GM18508 (cell line): Measurements from ENCODE around the gene PDGFA.

Experiments
- ATAC-seq: cut with Tn5 transposase; IDR thresholded peaks from one replicate; pipeline ENCODE4 v1.9.1; 2021; ENCODE audit warnings: moderate number of reproducible peaks; ENCODE audit not compliant: insufficient read depth, unreplicated experiment

The PDGFA gene

DNA sequence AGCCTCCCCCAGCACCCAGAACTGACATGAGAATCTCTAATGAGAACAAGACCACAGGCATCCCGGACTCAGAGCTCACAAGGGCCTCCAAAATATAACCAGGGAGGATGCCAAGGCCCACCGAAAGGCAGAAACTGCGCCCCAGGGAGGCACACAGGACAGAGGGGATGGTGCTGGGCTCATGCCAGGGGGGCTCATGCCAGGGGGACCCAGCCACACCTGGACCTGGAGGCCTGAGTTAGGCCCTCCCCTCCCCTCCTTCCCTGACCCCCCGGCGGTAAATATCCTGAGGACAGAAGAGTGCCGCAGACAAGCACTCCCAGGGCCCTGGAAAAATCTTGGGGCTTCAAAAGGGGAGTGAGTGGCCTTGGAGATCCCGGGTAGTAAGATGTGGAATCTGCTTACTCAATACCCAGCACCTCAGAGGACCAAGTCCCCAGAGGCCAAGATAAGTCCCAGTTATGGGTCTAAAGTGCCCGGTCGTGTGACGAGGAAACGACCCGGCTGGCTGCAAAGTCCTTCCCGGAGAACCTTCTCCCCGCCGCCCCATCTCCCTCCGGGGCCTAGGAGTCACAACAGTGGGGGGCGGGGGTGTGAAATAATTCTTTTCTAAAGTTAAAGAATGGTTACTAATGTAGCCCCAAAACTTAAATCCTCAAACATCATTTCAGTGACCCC is 11.9 kb downstream of the PDGFA start:
- ATAC-seq, result no peak

- ATAC-seq, result no peak
These were observed 12.6 kb downstream of the PDGFA start for GRCh38 chr7:506921-507622.

GRCh38 chr7:506391-506831 is 13.2 kb downstream of the PDGFA start:
- ATAC-seq, result no peak

DNA sequence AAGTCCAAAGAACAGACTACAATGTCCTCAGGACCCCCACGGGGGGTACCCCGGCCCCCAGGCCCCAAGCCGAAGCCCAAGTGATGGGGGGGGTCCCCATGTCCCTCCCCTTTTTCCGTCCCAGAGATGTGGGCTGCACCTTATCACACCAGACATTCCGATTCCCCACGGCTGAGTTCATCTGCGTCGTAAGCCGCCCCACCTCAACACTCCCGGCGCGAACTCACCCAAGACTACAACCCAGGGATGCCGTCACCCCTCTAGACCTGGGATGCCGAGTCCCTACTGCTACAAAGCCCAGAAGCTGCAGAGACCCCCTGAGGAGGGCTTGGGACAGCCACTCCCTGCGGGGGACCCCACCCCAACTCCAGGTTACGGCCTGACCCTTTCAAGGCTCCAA is 14.5 kb downstream of the PDGFA start:
- ATAC-seq, result no peak

GRCh38 chr7:504221-505111 is 15.2 kb downstream of the PDGFA start:
- no peak for ATAC-seq

DNA sequence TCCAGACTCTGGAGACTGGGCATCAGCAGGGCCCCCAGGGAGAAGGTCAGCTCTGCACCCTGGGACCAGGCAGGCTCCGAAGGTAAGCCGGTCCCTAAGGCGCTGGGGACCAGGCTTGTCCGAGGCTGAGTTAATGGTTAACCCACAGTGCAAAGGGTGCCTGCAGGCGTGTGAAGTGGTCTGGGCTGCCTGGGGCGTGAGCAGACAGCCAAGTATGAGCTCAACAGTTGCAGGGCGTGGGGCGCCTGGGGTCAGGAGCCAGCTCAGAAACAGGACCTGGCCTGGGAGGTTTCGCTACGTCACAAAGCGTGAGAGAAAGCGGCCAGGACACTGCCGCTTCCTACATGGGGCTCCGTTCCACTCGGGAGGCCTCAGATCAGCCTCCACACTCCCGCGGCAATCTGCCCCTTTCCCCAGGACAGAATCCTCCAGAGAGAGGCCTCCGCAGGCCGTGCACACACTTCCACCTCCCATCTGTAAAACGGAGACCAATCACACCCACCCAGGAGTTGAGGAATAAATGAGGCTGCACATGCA is 16.0 kb downstream of the PDGFA start:
- no peak for ATAC-seq

GRCh38 chr7:502296-502695 is 17.4 kb downstream of the PDGFA start:
- ATAC-seq, result no peak

- no peak for ATAC-seq
These were observed 18.1 kb downstream of the PDGFA start for GRCh38 chr7:501526-501925.

DNA sequence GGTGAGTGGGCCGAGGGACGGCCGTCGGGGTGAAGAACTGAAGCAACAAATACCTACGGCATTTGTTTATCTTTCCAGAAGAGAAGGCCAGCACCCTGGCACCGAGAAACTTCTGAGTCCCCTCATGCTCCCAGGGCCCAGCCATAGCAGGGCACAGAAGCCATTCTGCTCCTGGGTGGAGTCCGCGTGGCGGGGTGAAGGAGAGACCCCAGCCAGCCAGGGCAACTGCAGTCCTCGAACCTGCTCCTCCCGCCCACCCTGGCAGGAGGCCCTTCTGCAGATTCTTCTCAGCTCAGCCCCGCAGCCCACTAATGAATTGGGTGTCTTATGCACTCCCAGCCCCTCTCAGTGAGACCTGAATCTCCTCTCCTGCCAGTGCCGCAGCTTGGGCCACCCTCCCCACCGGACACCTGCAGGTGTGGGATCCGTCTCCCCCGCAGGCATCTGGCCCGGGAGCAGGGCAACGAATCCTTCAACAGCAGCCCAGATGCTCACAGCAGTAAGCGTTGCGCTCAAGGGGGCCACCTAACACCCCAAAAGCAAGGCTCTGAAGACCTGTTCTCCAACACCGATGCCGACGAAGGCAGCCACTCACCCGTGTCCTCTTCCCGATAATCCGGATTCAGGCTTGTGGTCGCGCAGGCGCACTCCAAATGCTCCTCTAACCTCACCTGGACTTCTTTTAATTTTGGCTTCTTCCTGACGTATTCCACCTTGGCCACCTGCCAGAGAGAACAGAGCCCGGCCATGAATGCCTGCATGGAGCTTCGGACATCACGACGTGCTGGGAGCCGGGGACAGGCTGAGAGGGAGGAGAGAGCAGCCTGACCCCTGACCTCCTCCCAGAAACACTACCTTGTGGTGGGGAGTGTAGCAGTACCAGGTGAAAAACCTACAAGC is 18.9 kb downstream of the PDGFA start:
- no peak for ATAC-seq

DNA sequence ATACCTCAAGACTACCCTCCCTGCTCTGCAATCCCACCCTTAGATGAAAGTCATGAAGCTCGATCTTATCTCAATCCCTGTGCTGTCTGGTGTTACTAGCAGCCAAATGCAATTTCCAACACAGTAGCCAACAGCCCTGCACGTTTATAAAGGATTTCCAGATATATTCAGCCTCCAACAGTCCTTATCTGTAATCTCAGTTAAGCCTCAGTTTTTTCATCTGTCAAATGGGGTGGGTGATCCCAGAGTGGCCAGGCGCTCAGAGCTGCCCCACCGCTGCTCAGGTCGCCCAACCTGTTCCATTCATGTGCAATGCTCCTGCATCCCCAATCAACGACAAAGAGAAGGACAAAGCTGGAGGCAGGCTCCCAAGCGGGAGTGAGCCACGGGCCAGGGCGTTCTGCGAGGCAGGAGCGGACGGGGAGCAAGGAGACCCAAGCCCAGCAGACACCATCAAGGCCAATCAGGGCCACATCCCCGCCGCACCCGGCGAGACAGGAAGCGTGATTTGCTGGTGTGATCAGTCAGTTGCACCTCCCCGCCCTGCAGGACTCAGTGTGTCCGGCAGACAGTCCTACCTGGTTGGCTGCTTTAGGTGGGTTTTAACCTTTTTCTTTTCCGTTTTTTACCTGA is 19.7 kb downstream of the PDGFA start:
- no peak for ATAC-seq

- ATAC-seq, result no peak
These were observed 20.7 kb downstream of the PDGFA start for GRCh38 chr7:498678-499641.

DNA sequence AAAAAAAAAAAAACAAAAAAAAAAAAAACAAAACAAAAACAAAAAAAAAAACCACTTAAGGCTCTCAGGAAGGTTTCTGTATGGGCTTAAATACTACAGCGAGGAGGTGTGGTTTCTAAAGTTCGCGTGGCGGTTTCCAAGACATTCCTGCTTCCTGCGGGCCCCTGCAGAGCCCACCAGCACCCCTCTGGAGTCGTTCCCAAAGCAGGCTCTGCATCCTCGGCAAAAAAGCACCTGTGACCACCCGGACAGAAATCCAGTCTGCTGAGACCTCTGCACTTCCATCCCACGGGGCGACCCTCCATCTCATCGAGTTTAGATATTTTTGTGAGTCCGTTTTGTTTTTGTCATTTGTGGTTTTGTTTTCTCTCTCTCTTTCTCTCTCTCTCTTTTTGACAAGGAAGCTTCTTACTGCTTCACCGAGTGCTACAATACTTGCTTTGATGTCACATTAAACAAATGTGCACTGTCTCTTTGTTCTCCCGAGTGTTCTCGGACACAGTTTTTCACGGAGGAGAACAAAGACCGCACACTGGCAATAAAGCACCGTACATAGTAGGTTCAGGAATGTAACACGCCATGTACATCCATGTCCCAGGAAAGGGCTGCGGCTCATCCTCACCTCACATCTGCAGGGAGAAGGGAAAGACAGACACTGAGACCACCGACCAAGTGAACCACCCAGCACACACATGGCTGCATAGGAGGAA is 21.5 kb downstream of the PDGFA start:
- ATAC-seq, result no peak

DNA sequence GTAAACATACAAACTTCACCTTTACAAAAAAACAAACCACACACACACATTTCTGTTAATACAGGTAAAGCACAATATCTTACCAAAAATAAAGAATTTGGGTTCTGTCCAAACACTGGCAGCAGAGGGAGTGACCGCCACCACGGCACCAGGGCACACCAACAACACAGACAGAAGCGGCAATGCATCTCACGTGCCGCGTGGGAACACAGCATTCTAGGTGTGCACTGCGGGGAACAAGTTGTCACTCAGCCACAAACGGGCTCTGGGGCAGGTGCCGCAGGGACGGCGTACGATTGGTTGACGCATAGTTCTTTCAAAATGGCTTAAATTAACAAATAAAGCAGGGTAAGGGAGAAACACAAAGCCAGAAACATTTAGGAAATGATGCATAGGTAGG is 22.3 kb downstream of the PDGFA start:
- no peak for ATAC-seq

GRCh38 chr7:496528-497295 is 22.9 kb downstream of the PDGFA start:
- ATAC-seq, result no peak

GRCh38 chr7:495761-496321 is 23.8 kb downstream of the PDGFA start:
- no peak for ATAC-seq

- ATAC-seq, result no peak
These were observed 24.3 kb downstream of the PDGFA start for GRCh38 chr7:495326-495725.

GRCh38 chr7:494906-495305 is 24.7 kb downstream of the PDGFA start:
- ATAC-seq, result no peak
